ENCODE data around the gene UMPS.
"Not testable (repeated sequence)": the region's sequence is repeated elsewhere in the genome, so short reads cannot be mapped to it uniquely, and the experiment has no call there.

Gene UMPS

DNA sequence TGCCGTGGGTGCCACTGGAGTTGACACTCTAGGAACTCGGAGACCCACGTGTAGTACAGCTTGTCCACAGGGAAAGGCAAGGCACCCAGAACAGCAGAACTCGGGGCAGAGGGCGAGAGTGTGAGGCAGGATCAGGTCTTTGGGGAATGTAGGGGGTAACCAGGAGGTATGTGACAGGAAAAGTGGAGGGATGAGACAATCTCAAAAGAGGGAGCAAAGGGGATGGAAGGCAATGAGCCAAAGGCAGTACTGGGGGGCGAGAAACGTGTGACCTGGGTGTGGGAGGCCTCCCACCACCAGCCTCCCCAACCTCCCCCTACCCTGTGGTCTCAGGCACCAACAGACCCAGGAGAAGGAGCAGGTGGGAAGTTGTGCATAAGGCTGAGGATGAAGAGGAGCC lies 48.9 kb downstream of the UMPS start:
- no peaks in the 10 kb centered on the region for H3K27me3 ChIP-seq (ENCODE audit: control insufficient read depth in 2 of 2, insufficient read depth in 2 of 2, low read length in 2 of 2)
- peaks cover 0 to 14% of the 10 kb centered on the region in 2 donors for H3K4me1 ChIP-seq (ENCODE audit: control insufficient read depth in 2 of 2, insufficient read depth in 2 of 2, low read length in 2 of 2)
- H3K9ac ChIP-seq (ENCODE audit: low read depth in 1 of 2, low read length in 2 of 2): no peak overlapping the region
- H3K27ac ChIP-seq (ENCODE audit: low read depth in 2 of 2, low read length in 2 of 2): peak overlapping the region in 1 of 2 donors; percentile 40
- no peak overlapping the region for H3K4me3 ChIP-seq (ENCODE audit: low read length in 2 of 2)
- no peaks in the 10 kb centered on the region for H3K36me3 ChIP-seq (ENCODE audit: control insufficient read depth in 2 of 2, insufficient read depth in 2 of 2, low read length in 2 of 2)
- no peaks in the 10 kb centered on the region for H3K9me3 ChIP-seq (ENCODE audit: control insufficient read depth in 2 of 2, low read length in 2 of 2)

DNA sequence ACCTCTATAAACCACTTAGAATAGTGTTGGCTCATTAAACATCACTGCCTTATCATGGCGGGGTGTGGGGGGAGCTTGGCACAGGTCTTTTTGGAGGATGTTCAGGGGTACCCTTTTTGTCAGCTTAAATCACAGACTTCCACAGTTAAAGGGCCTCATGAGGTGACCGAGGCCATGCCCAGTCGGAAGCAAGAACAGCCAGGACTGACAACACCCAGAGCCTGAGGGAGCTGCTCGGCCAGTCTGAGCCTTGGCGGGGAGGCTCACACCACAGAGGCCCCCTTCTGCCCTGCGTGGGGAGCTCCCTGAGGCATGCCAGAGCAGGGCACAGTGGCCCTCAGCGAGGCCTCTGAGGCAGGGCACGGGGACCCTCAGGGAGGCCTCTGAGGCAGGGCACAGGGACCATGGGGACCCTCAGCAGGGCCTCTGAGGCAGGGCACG lies 49.5 kb downstream of the UMPS start:
- Histone ChIP-seq H3K4me3 (ENCODE audit: low read length in 2 of 2) (no peak overlapping the region), H3K9ac (ENCODE audit: low read depth in 1 of 2, low read length in 2 of 2) (no peak overlapping the region), H3K36me3 (ENCODE audit: control insufficient read depth in 2 of 2, insufficient read depth in 2 of 2, low read length in 2 of 2) (no peaks in the 10 kb centered on the region), H3K4me1 (ENCODE audit: control insufficient read depth in 2 of 2, insufficient read depth in 2 of 2, low read length in 2 of 2) (peaks cover 0 to 14% of the 10 kb centered on the region in 2 donors), H3K27me3 (ENCODE audit: control insufficient read depth in 2 of 2, insufficient read depth in 2 of 2, low read length in 2 of 2) (no peaks in the 10 kb centered on the region), H3K9me3 (ENCODE audit: control insufficient read depth in 2 of 2, low read length in 2 of 2) (no peaks in the 10 kb centered on the region), H3K27ac (ENCODE audit: low read depth in 2 of 2, low read length in 2 of 2) (peak overlapping the region; percentile 40 to 80)

DNA sequence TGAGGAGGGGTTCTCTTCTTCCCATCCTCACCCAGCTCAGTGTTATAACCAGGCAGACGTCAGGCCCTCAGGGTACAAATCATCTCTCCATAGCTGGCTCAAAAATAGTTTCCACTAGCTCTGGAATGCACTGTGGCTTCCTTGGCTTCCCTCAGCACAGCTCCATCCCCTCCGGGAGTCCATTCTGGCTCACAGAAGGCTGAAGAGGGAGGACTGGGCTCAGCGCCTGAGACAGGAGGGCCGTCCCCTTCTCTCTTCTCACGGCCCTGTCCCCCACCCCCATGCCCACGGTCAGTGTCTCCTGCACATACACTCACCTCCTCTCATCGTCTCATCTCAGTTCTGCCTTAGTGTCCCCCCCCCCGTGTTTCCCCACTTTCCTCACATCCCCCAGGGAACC lies 50.1 kb downstream of the UMPS start:
- H3K4me1 ChIP-seq (ENCODE audit: control insufficient read depth in 2 of 2, insufficient read depth in 2 of 2, low read length in 2 of 2): peaks cover 0 to 14% of the 10 kb centered on the region in 2 donors
- no peaks in the 10 kb centered on the region for H3K9me3 ChIP-seq (ENCODE audit: control insufficient read depth in 2 of 2, low read length in 2 of 2)
- H3K27ac ChIP-seq (ENCODE audit: low read depth in 2 of 2, low read length in 2 of 2): peak overlapping the region; percentile 40 to 80
- peak overlapping the region in 1 of 2 donors; percentile 34 for H3K9ac ChIP-seq (ENCODE audit: low read depth in 1 of 2, low read length in 2 of 2)
- no peaks in the 10 kb centered on the region for H3K36me3 ChIP-seq (ENCODE audit: control insufficient read depth in 2 of 2, insufficient read depth in 2 of 2, low read length in 2 of 2)
- H3K4me3 ChIP-seq (ENCODE audit: low read length in 2 of 2): no peak overlapping the region
- H3K27me3 ChIP-seq (ENCODE audit: control insufficient read depth in 2 of 2, insufficient read depth in 2 of 2, low read length in 2 of 2): no peaks in the 10 kb centered on the region

DNA sequence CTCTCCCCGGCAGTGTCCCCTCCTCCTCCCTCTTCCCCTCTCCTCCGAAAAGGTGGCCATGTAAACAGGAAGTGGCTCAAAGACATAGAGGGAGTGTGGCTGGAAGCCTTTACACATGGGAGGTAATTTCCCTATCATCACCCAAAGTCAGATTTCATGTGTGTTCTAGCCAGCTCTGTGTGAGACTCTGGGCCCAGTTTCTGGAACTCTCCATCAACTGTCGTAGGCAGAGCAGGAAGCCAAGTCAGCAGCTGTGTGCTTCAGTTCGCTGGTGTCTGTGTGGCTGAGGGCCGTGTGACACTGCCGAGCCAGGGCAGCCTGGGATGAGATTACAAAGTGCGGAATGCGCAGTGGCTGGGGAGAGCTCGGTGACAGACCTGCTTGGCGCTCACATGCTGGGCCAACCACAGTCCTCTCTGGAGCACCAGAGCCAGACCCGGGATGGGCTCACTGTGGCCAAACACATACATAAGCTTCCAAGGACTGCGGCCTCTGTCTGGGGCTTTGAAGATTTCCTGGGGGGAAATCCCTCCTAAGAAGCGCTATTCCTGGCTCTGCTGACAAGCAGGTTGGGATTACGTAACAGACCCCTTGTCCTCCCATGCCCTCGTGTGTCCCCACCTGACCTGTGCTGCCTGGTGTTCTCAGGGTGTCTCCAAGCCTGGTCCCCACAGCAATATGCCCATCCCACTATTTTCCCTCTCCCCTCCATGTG lies 50.7 kb downstream of the UMPS start:
- H3K27me3 ChIP-seq (ENCODE audit: control insufficient read depth in 2 of 2, insufficient read depth in 2 of 2, low read length in 2 of 2): no peaks in the 10 kb centered on the region
- H3K27ac ChIP-seq (ENCODE audit: low read depth in 2 of 2, low read length in 2 of 2): peak overlapping the region; percentile 40 to 80
- H3K4me1 ChIP-seq (ENCODE audit: control insufficient read depth in 2 of 2, insufficient read depth in 2 of 2, low read length in 2 of 2): peaks cover 0 to 14% of the 10 kb centered on the region in 2 donors
- H3K9ac ChIP-seq (ENCODE audit: low read depth in 1 of 2, low read length in 2 of 2): peak overlapping the region in 1 of 2 donors; percentile 34
- no peaks in the 10 kb centered on the region for H3K36me3 ChIP-seq (ENCODE audit: control insufficient read depth in 2 of 2, insufficient read depth in 2 of 2, low read length in 2 of 2)
- H3K9me3 ChIP-seq (ENCODE audit: control insufficient read depth in 2 of 2, low read length in 2 of 2): no peaks in the 10 kb centered on the region
- no peak overlapping the region for H3K4me3 ChIP-seq (ENCODE audit: low read length in 2 of 2)

DNA sequence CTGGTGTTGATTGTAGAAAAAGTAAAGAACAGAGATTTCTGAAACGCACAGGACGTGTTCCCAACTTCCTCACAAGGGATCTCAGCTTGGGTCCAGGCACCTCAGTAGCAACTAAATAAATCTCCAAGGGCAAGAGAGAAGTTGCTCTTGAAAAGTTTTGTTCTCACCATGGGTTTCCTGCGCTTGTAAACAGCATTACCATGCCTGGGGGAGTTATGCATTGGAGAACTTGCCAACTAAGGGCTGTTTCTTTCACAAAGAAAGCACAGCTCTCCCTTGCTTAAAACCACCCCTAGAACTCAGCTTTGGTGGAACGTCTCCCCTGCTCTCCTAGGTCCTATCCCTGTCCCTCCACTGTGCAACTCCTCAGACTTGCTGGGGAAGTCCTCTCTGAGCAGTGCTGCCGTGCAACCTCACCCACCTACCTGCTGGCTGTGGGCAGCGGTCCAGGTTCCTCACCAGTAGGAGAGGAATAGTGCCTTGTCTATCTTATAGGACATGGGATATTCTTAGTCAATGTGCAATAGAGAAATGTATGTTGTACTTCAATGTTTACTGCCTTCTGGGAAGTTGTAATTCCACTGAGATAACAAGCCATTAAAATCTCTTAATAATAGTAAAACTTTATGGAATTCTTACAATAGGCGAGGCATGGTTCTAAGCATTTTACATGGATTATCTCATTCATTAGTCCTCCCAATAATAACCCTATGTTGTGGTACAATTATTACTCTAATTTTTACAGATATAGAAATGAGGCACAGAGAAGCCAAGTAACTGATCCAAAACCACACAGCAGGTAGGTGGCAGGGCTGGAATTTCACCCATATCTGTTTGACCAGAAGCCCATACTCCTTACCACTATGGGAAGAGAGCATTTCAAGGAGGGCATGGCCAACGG lies 51.5 kb downstream of the UMPS start:
- Histone ChIP-seq H3K4me3 (ENCODE audit: low read length in 2 of 2) (no peak overlapping the region), H3K9me3 (ENCODE audit: control insufficient read depth in 2 of 2, low read length in 2 of 2) (no peaks in the 10 kb centered on the region), H3K27me3 (ENCODE audit: control insufficient read depth in 2 of 2, insufficient read depth in 2 of 2, low read length in 2 of 2) (no peaks in the 10 kb centered on the region), H3K36me3 (ENCODE audit: control insufficient read depth in 2 of 2, insufficient read depth in 2 of 2, low read length in 2 of 2) (no peaks in the 10 kb centered on the region), H3K27ac (ENCODE audit: low read depth in 2 of 2, low read length in 2 of 2) (peak overlapping the region; percentile 40 to 80), H3K4me1 (ENCODE audit: control insufficient read depth in 2 of 2, insufficient read depth in 2 of 2, low read length in 2 of 2) (peaks cover 0 to 22% of the 10 kb centered on the region in 2 donors), H3K9ac (ENCODE audit: low read depth in 1 of 2, low read length in 2 of 2) (no peak overlapping the region)

DNA sequence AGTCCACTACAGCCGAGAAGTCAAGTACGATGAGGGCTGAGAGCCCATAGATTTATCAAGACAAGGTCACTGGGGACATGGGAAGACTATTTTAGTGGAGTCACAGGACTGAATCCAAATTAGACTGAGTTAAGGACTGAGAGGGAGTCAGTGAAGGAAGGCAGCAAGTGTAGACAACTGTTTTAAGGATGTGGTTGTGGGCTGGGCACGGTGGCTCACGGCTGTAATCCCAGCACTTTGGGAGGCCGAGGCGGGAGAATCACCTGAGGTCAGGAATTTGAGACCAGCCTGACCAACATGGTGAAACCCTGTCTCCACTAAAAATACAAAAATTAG lies 52.1 kb downstream of the UMPS start:
- H3K27ac ChIP-seq (ENCODE audit: low read depth in 2 of 2, low read length in 2 of 2); H3K9ac ChIP-seq (ENCODE audit: low read depth in 1 of 2, low read length in 2 of 2); H3K4me3 ChIP-seq (ENCODE audit: low read length in 2 of 2); H3K9me3 ChIP-seq (ENCODE audit: control insufficient read depth in 2 of 2, low read length in 2 of 2); H3K27me3 ChIP-seq (ENCODE audit: control insufficient read depth in 2 of 2, insufficient read depth in 2 of 2, low read length in 2 of 2); H3K36me3 ChIP-seq (ENCODE audit: control insufficient read depth in 2 of 2, insufficient read depth in 2 of 2, low read length in 2 of 2): not testable (repeated sequence)
- peaks cover 4 to 28% of the 10 kb centered on the region in 2 donors for H3K4me1 ChIP-seq (ENCODE audit: control insufficient read depth in 2 of 2, insufficient read depth in 2 of 2, low read length in 2 of 2)

DNA sequence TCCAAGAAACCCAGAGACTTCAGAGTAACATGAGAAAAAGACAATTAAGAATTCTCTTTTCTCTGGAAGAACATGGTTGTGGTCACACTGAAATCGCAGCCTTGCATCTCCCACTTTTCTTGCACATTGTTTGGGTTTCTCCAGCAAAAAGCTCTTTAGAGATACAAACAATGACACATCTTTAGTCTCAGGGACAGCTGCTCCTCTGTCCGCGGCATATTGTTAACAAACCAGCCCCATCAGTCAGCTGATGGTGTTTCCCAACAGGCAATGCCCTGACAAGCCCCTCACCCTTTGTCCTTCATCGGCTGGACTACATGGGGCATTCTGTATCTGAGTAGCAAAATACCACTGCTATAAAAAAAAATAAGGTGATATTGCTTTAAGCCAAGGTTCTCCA lies 53.4 kb downstream of the UMPS start:
- H3K27me3 ChIP-seq (ENCODE audit: control insufficient read depth in 2 of 2, insufficient read depth in 2 of 2, low read length in 2 of 2): no peaks in the 10 kb centered on the region
- no peak overlapping the region for H3K9ac ChIP-seq (ENCODE audit: low read depth in 1 of 2, low read length in 2 of 2)
- H3K36me3 ChIP-seq (ENCODE audit: control insufficient read depth in 2 of 2, insufficient read depth in 2 of 2, low read length in 2 of 2): no peaks in the 10 kb centered on the region
- peaks cover 4 to 30% of the 10 kb centered on the region in 2 donors for H3K4me1 ChIP-seq (ENCODE audit: control insufficient read depth in 2 of 2, insufficient read depth in 2 of 2, low read length in 2 of 2)
- no peak overlapping the region for H3K27ac ChIP-seq (ENCODE audit: low read depth in 2 of 2, low read length in 2 of 2)
- no peaks in the 10 kb centered on the region for H3K9me3 ChIP-seq (ENCODE audit: control insufficient read depth in 2 of 2, low read length in 2 of 2)
- H3K4me3 ChIP-seq (ENCODE audit: low read length in 2 of 2): no peak overlapping the region

DNA sequence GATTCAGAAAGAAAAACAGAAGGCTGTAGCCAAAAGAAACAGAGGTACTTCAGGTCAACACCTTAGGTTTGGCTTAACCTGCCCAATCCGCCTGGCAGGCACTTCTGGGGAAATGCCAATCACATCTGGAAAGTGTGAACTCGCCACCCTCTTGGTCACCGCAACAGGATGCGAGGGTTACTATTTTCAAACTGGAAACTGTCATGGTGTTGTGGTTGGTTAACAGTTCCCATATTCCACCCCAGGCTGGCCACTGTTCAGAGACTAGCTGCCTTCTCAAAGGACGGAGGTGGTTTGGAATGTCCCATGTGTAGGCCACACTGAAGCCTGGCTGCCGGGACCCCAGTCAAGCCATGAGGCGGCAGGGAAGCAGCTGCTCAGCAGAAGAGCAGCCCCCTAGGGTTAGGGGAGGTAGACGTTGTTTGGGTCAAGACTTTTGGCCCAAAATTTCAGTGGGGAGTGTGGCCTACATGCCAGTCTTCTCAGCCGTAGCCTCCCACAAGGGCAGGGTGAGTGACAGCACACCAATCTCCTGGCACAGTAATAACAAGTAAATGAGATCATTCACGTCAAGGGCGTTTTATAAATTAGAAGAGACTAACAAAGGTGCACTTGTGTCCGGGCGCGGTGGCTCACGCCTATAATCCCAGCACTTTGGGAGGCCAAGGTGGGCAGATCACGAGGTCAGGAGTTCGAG lies 54.6 kb downstream of the UMPS start:
- H3K9ac ChIP-seq (ENCODE audit: low read depth in 1 of 2, low read length in 2 of 2): no peak overlapping the region
- H3K36me3 ChIP-seq (ENCODE audit: control insufficient read depth in 2 of 2, insufficient read depth in 2 of 2, low read length in 2 of 2): no peaks in the 10 kb centered on the region
- no peaks in the 10 kb centered on the region for H3K27me3 ChIP-seq (ENCODE audit: control insufficient read depth in 2 of 2, insufficient read depth in 2 of 2, low read length in 2 of 2)
- H3K4me3 ChIP-seq (ENCODE audit: low read length in 2 of 2): no peak overlapping the region
- no peaks in the 10 kb centered on the region for H3K9me3 ChIP-seq (ENCODE audit: control insufficient read depth in 2 of 2, low read length in 2 of 2)
- peaks cover 4 to 28% of the 10 kb centered on the region in 2 donors for H3K4me1 ChIP-seq (ENCODE audit: control insufficient read depth in 2 of 2, insufficient read depth in 2 of 2, low read length in 2 of 2)
- no peak overlapping the region for H3K27ac ChIP-seq (ENCODE audit: low read depth in 2 of 2, low read length in 2 of 2)

DNA sequence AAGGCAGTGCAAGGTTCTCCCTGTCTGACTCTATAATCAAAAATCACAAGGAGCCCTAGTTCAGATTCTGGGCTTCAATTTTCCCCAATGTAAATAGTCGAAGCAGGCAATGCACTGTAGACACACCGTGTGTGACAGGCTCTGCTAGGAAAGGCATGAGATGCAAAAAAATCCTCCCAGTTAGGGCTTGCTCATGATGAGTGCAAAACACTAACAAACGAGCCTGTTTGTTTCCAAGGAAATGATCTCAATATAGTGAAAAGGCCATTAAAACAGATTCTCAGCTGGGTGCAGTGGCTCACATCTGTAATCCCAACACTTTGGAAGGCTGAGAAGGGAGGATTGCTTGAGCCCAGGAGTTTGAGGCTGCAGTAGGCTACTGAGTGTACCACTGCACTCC lies 55.7 kb downstream of the UMPS start:
- H3K4me3 ChIP-seq (ENCODE audit: low read length in 2 of 2): no peak overlapping the region
- H3K4me1 ChIP-seq (ENCODE audit: control insufficient read depth in 2 of 2, insufficient read depth in 2 of 2, low read length in 2 of 2): peaks cover 5 to 22% of the 10 kb centered on the region in 2 donors
- H3K27me3 ChIP-seq (ENCODE audit: control insufficient read depth in 2 of 2, insufficient read depth in 2 of 2, low read length in 2 of 2): no peaks in the 10 kb centered on the region
- H3K27ac ChIP-seq (ENCODE audit: low read depth in 2 of 2, low read length in 2 of 2): peak overlapping the region; percentile 2 to 31
- no peak overlapping the region for H3K9ac ChIP-seq (ENCODE audit: low read depth in 1 of 2, low read length in 2 of 2)
- no peaks in the 10 kb centered on the region for H3K36me3 ChIP-seq (ENCODE audit: control insufficient read depth in 2 of 2, insufficient read depth in 2 of 2, low read length in 2 of 2)
- no peaks in the 10 kb centered on the region for H3K9me3 ChIP-seq (ENCODE audit: control insufficient read depth in 2 of 2, low read length in 2 of 2)

Data from mucosa of rectum (tissue), 2 donors.